ENCODE data around the gene NUMB.
A peak's percentile ranks its signal among the peaks of the same experiment; 100 is the strongest.
"Not testable (repeated sequence)": the region's sequence is repeated elsewhere in the genome, so short reads cannot be mapped to it uniquely, and the experiment has no call there.

The NUMB gene

GRCh38 chr14:73325630-73326299 is 132.6 kb downstream of the NUMB start:
- DNase-seq, result no peak
- in situ Hi-C loops (cut with HindIII; ENCODE audit: low pct_ligation_motif_present, low pct_unique_long_range_greater_than_20kb, low sequenced_read_pairs), result no loop called here

GRCh38 chr14:73325063-73325462 is 133.3 kb downstream of the NUMB start:
- in situ Hi-C loops (cut with HindIII; ENCODE audit: low pct_ligation_motif_present, low pct_unique_long_range_greater_than_20kb, low sequenced_read_pairs), result no loop called here
- DNase-seq, result no peak

DNA sequence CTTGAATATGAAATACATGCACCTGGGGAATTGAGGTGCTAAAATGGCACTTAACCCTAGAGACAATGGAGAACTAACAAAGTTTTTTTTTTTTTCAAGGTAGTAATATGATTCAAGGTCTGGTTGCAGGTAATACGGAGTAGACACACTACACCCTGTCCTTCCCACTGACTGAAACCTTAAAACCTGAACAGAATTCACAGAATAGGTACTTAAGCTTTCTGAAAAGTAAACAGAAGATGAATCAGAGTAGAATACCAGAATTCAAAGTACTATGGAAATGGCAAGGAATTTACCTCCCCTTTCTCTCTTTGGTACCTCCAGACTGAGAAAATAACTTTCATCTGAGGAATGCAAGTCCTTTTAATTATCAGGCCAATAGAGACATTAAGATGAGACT is 133.8 kb downstream of the NUMB start:
- DNase-seq, result no peak
- in situ Hi-C loops (cut with HindIII; ENCODE audit: low pct_ligation_motif_present, low pct_unique_long_range_greater_than_20kb, low sequenced_read_pairs), result no loop called here

DNA sequence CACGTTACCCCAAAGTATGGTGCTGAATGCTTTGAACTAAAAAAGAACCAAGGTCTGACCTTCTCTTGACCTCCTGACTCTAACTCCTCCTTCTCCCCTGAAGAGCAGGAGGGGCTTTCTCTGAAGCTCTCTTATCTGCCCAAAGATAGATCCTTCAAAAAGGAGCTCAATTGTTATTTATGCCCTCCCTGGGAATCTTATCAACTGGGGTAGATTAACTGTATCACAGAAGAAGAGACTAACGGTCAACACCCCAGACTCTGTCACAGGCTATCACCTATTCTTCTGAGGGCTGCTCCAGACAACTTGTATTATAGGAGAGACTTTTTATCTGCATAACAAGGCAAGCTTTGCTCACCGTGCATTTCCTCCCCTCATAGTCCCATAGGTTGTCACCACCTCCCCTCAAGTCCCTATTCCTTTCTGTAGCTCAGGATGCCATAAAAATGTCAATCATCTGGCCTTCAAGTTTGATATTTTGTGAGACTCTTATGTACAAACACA is 134.4 kb downstream of the NUMB start:
- in situ Hi-C loops (cut with HindIII; ENCODE audit: low pct_ligation_motif_present, low pct_unique_long_range_greater_than_20kb, low sequenced_read_pairs), result no loop called here
- no peak for DNase-seq

GRCh38 chr14:73313151-73313550 is 145.2 kb downstream of the NUMB start:
- DNase-seq, result no peak
- in situ Hi-C loops (cut with HindIII; ENCODE audit: low pct_ligation_motif_present, low pct_unique_long_range_greater_than_20kb, low sequenced_read_pairs), result no loop called here

DNA sequence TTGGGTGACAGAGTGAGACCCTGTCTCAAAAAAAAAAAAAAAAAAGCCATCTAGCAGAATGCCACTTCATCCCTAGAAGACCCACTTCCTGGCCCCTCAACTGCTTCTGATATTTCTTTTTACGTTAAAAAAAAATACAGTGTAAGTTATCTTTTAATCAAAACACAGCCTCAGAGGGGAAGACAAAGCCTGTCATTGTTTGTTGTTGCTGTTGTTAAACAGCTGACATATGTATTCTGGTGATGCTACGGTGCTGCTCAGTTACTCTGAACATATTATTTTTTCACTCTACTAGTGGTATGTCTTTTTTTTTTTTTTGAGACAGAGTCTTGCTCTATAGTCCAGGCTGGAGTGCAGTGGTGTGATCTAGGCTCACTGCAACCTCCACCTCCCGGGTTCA is 145.7 kb downstream of the NUMB start:
- in situ Hi-C loops (cut with HindIII; ENCODE audit: low pct_ligation_motif_present, low pct_unique_long_range_greater_than_20kb, low sequenced_read_pairs), result no loop called here
- DNase-seq, result no peak

DNA sequence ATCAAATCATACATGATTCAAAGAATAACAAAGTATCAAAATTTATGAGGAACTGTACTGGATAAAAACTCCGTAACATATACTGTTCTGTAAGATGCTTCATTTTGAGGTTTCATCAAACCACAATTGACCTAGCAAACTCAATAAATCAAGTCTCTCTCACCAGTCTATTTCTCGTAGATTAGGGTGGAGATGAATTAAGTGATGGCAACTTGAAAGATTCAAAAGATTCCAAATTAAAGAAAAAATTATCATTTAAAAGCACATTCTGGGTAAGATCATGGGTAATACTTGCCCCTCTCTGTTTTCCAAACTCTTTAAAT is 146.7 kb downstream of the NUMB start:
- in situ Hi-C loops (cut with HindIII; ENCODE audit: low pct_ligation_motif_present, low pct_unique_long_range_greater_than_20kb, low sequenced_read_pairs), result no loop called here
- DNase-seq, result no peak

DNA sequence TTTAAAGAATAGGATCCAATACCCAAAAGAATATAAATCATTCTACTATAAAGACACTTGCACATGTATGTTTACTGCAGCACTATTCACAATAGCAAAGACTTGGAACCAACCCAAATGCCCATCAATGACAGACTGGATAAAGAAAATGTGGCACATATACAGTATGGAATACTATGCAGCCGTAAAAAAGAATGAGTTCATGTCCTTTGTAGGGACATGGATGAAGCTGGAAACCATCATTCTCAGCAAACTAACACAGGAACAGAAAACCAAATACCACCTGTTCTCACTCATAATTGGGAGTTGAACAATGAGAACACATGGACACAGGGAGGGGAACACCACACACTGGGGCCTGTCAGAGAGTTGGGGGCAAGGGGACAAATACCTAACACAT is 149.1 kb downstream of the NUMB start:
- in situ Hi-C loops (cut with HindIII; ENCODE audit: low pct_ligation_motif_present, low pct_unique_long_range_greater_than_20kb, low sequenced_read_pairs); DNase-seq: not testable (repeated sequence)

- DNase-seq, result no peak
- in situ Hi-C loops (cut with HindIII; ENCODE audit: low pct_ligation_motif_present, low pct_unique_long_range_greater_than_20kb, low sequenced_read_pairs), result no loop called here
Observed at GRCh38 chr14:73307261-73307660, 151.1 kb downstream of the NUMB start.

GRCh38 chr14:73305499-73305898 is 152.8 kb downstream of the NUMB start:
- in situ Hi-C loops (cut with HindIII; ENCODE audit: low pct_ligation_motif_present, low pct_unique_long_range_greater_than_20kb, low sequenced_read_pairs), result no loop called here
- no peak for DNase-seq

DNA sequence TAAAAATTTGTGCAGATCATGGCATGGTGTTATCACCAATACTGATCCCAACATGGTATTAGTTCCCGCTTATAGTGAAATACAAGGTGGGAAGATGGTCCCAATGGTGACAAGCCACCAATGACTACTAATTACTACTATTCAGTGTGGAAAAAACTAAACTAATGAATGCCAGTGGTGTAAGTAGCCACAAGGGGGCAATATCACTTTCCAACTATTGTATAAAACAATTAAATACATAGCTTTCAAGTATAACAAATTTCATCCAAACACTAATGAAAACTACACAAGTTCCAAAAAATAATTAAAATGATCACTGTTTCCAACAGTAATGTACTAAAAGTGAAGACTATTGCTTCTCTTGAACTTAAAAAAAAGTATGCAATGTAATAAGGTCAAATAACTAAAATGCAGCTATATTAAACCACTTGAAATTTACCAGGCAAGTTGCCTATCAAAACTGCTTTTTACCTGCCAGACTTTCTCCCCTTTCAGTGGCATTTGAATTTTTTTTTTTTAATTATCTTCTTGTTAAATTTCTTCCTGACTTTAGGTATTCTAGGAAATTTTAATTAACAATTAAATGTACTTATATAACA is 163.0 kb downstream of the NUMB start:
- in situ Hi-C loops (cut with HindIII; ENCODE audit: low pct_ligation_motif_present, low pct_unique_long_range_greater_than_20kb, low sequenced_read_pairs), result loop anchor here (25.0 kb wide), 1 partner anchor 167 kb away; the partner anchor contains the start of gene NUMB
- DNase-seq, result peak; percentile 57

GRCh38 chr14:73293782-73294781 is 164.3 kb downstream of the NUMB start:
- in situ Hi-C loops (cut with HindIII; ENCODE audit: low pct_ligation_motif_present, low pct_unique_long_range_greater_than_20kb, low sequenced_read_pairs), result loop anchor here (25.0 kb wide), 1 partner anchor 168 kb away; the partner anchor contains the start of gene NUMB

DNA sequence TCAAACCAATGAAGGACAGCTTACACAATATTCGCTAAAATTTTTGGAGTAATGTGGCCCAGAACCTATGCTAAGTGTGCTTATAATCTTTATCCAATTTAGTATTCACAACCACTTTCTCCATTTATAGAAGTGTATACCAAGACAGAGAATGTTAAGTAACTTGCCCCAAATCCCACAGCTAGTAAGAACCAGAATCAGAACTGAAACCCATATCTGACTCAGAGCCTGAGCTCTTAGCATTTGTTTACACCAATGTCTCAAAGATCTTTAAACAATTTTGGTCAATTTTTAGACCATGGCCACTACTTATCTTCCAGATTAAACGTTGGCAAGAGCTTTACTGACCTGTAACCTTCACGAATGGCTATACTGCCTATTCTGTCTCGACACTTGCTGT is 168.1 kb downstream of the NUMB start:
- no peak for DNase-seq
- in situ Hi-C loops (cut with HindIII; ENCODE audit: low pct_ligation_motif_present, low pct_unique_long_range_greater_than_20kb, low sequenced_read_pairs), result loop anchor here (25.0 kb wide), 1 partner anchor 172 kb away; the partner anchor contains the start of gene NUMB

More at GRCh38 chr14:73293782-73294781, 164.3 kb downstream of the NUMB start:
- no peak for DNase-seq

DNA sequence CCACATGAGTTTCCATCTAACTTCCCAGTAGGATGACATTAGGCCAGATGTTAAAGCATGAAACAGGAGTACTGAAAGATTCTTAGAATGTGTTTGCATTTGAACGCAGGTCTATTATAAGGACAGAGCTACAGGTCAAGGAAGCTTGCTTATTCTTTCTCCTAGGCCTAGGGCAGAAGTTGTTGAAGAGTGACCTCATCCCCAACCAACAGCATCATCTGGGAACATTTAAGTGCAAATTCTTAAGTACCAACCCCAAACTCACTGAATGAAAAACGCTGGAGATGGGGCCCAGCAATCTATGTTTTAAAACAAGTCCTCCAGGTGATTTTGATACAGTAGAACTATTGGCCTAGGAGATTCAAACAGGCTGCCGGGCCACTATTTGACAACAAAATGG is 168.6 kb downstream of the NUMB start:
- DNase-seq, result no peak
- in situ Hi-C loops (cut with HindIII; ENCODE audit: low pct_ligation_motif_present, low pct_unique_long_range_greater_than_20kb, low sequenced_read_pairs), result loop anchor here (25.0 kb wide), 1 partner anchor 173 kb away; the partner anchor contains the start of gene NUMB

GRCh38 chr14:73289308-73289707 is 169.0 kb downstream of the NUMB start:
- in situ Hi-C loops (cut with HindIII; ENCODE audit: low pct_ligation_motif_present, low pct_unique_long_range_greater_than_20kb, low sequenced_read_pairs), result loop anchor here (25.0 kb wide), 1 partner anchor 173 kb away; the partner anchor contains the start of gene NUMB
- no peak for DNase-seq

GRCh38 chr14:73287071-73287470 is 171.3 kb downstream of the NUMB start:
- in situ Hi-C loops (cut with HindIII; ENCODE audit: low pct_ligation_motif_present, low pct_unique_long_range_greater_than_20kb, low sequenced_read_pairs), result loop anchor here (25.0 kb wide), 1 partner anchor 175 kb away; the partner anchor contains the start of gene NUMB
- no peak for DNase-seq

DNA sequence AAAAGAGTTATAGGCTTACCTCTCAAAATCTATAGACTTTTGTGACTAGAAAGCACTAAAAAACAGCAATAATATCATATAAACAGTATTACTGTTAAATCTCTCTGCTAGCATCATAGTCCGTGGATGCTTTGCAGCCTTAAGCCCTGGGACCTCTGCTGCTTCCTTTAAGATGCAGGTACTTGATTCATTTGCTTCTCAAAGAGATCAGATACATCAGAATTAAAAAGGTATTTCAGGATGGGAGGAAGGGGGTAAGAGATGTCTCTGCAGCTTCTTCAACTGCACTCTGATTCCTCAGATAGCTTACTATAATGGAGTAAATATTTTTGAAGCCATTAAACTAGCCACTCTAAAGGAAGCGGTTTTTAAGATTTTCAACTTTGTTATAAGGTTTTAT is 171.7 kb downstream of the NUMB start:
- in situ Hi-C loops (cut with HindIII; ENCODE audit: low pct_ligation_motif_present, low pct_unique_long_range_greater_than_20kb, low sequenced_read_pairs), result loop anchor here (25.0 kb wide), 1 partner anchor 176 kb away; the partner anchor contains the start of gene NUMB
- no peak for DNase-seq

- in situ Hi-C loops (cut with HindIII; ENCODE audit: low pct_ligation_motif_present, low pct_unique_long_range_greater_than_20kb, low sequenced_read_pairs), result loop anchor here (25.0 kb wide), 1 partner anchor 176 kb away; the partner anchor contains the start of gene NUMB
- DNase-seq, result no peak
Observed at GRCh38 chr14:73285979-73286378, 172.4 kb downstream of the NUMB start.
